Measurements from ENCODE around the gene AAMP.
A peak's percentile ranks its signal among the peaks of the same experiment; 100 is the strongest.

Gene AAMP

GRCh38 chr2:218265626-218266025 is 4.3 kb downstream of the AAMP start:
- Mint-ChIP-seq H3K27ac (no peak overlapping the region), H3K9me3 (no peaks in the 10 kb centered on the region), H3K4me3 (no peak overlapping the region), H3K36me3 (ENCODE audit: low read depth) (peaks cover 28% of the 10 kb centered on the region), H3K27me3 (ENCODE audit: low read depth, poor library complexity) (no peaks in the 10 kb centered on the region), H3K4me1 (peaks cover 38% of the 10 kb centered on the region)
- DNase-seq, result no peak
- no peak for TF ChIP-seq CTCF (IDR thresholded peaks at IDR 0.05)

DNA sequence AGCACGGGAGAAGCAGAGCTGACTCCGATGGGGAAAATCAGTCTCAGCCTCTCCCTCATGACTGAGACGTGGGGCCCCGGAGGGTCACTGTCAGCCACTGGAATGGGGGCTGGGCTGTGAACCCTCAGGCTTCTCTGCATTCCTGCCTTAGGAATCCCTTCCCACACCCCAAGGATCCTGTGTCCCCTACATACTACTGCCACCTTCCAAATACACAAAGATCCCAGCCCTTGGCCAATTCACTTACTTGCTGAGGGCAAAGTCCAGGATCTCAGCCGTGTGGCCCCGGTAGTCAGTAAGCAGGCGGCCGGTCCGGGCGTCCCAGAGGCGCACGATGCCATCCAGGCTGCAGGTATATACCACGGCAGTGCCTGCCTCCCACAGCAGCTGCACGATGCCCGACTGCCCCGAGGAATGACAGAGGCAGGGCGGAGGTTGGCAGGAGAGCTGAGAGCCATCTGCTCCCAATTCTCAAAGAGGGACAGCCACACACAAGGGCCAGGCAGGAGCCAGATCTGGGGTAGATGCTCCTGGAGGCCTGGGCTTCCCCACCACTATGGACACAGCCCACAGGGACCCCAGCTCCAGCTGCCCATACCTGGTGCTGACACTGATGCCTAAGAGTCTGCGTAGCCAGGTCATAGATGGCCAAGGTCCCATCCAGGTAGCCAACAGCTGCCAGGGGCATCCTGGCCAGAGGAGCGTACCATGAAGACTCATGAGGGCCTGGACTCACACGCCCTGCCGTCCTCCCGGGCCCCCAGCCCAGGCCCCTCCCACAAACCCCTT is 5.0 kb downstream of the AAMP start:
- peaks cover 44% of the 10 kb centered on the region for H3K4me1 Mint-ChIP-seq
- no peaks in the 10 kb centered on the region for H3K9me3 Mint-ChIP-seq
- no peak for DNase-seq
- peaks cover 28% of the 10 kb centered on the region for H3K36me3 Mint-ChIP-seq (ENCODE audit: low read depth)
- H3K4me3 Mint-ChIP-seq, result no peak overlapping the region
- no peaks in the 10 kb centered on the region for H3K27me3 Mint-ChIP-seq (ENCODE audit: low read depth, poor library complexity)
- H3K27ac Mint-ChIP-seq, result no peak overlapping the region
- no peak for TF ChIP-seq CTCF (IDR thresholded peaks at IDR 0.05)

- Mint-ChIP-seq H3K9me3 (no peaks in the 10 kb centered on the region), H3K27me3 (ENCODE audit: low read depth, poor library complexity) (no peaks in the 10 kb centered on the region), H3K4me1 (peaks cover 47% of the 10 kb centered on the region), H3K4me3 (no peak overlapping the region), H3K27ac (peak overlapping the region; percentile 52), H3K36me3 (ENCODE audit: low read depth) (peaks cover 24% of the 10 kb centered on the region)
- no peak for TF ChIP-seq CTCF (IDR thresholded peaks at IDR 0.05)
- no peak for DNase-seq
Observed at GRCh38 chr2:218263817-218264641, 5.9 kb downstream of the AAMP start.

- no peak for TF ChIP-seq CTCF (IDR thresholded peaks at IDR 0.05)
- Mint-ChIP-seq H3K27ac (peak overlapping the region; percentile 75), H3K4me3 (no peak overlapping the region), H3K9me3 (no peaks in the 10 kb centered on the region), H3K36me3 (ENCODE audit: low read depth) (peaks cover 24% of the 10 kb centered on the region), H3K27me3 (ENCODE audit: low read depth, poor library complexity) (no peaks in the 10 kb centered on the region), H3K4me1 (peaks cover 51% of the 10 kb centered on the region)
- no peak for DNase-seq
Observed at GRCh38 chr2:218262631-218263586, 7.0 kb downstream of the AAMP start.

DNA sequence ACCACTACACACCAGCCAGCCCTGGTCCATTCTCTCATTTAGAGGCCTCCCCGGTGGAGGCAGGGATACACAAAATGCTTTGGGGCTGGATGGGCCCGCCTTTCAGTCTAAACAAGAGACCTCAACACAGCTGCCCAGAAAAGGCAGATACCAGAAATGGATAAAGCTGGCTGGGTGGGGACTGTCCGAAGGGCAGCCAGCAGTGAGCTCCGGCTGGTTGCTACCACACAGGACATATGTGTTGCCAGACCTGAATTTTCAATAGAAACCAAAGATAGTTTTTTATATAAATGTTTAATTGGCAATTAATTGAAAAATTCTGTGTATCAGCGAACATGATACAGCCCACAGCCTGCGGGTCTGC is 7.7 kb downstream of the AAMP start:
- H3K9me3 Mint-ChIP-seq, result no peaks in the 10 kb centered on the region
- H3K4me1 Mint-ChIP-seq, result peaks cover 50% of the 10 kb centered on the region
- H3K27me3 Mint-ChIP-seq (ENCODE audit: low read depth, poor library complexity), result no peaks in the 10 kb centered on the region
- H3K4me3 Mint-ChIP-seq, result no peak overlapping the region
- H3K27ac Mint-ChIP-seq, result no peak overlapping the region
- no peak for DNase-seq
- no peak for TF ChIP-seq CTCF (IDR thresholded peaks at IDR 0.05)
- peaks cover 18% of the 10 kb centered on the region for H3K36me3 Mint-ChIP-seq (ENCODE audit: low read depth)
